Middle frontal gyrus (tissue), 1 donor: ENCODE measurements around the gene C19orf38.
A peak's percentile ranks its signal among the peaks of the same experiment; 100 is the strongest.
"Not testable (repeated sequence)": the region's sequence is repeated elsewhere in the genome, so short reads cannot be mapped to it uniquely, and the experiment has no call there.

ENCODE experiments used
- DNase-seq: peaks from one replicate; pipeline ENCODE4 v3.0.0-alpha.2; 2015; ENCODE audit warnings: low spot score; ENCODE audit errors: extremely low spot score

The C19orf38 gene

GRCh38 chr19:10846500-10847202, 1.6 kb upstream of the C19orf38 start:
- DNase-seq, result no peak

GRCh38 chr19:10850631-10851030, 2.4 kb downstream of the C19orf38 start:
- DNase-seq, result no peak

GRCh38 chr19:10852098-10852800, 4.0 kb downstream of the C19orf38 start:
- DNase-seq, result no peak

- DNase-seq, result no peak
Measured at GRCh38 chr19:10852941-10853340, 4.7 kb downstream of the C19orf38 start.

- no peak for DNase-seq
Measured at GRCh38 chr19:10854350-10855089, 6.3 kb downstream of the C19orf38 start.

- DNase-seq, result no peak
Measured at GRCh38 chr19:10855879-10856522, 7.8 kb downstream of the C19orf38 start.

GRCh38 chr19:10856899-10857298, 8.7 kb downstream of the C19orf38 start:
- DNase-seq, result not testable (repeated sequence)

GRCh38 chr19:10858204-10858828, 10.1 kb downstream of the C19orf38 start:
- no peak for DNase-seq

GRCh38 chr19:10861103-10861651, 13.0 kb downstream of the C19orf38 start:
- no peak for DNase-seq

- no peak for DNase-seq
Measured at GRCh38 chr19:10862561-10863106, 14.4 kb downstream of the C19orf38 start.

GRCh38 chr19:10863107-10863717, 15.0 kb downstream of the C19orf38 start:
- DNase-seq, result no peak

GRCh38 chr19:10864538-10864899, 16.3 kb downstream of the C19orf38 start:
- DNase-seq, result peak; percentile 45

- no peak for DNase-seq
Measured at GRCh38 chr19:10866495-10866894, 18.3 kb downstream of the C19orf38 start.

GRCh38 chr19:10868872-10869547, 20.8 kb downstream of the C19orf38 start:
- DNase-seq, result no peak

- DNase-seq, result not testable (repeated sequence)
Measured at GRCh38 chr19:10869872-10870311, 21.7 kb downstream of the C19orf38 start.

- DNase-seq, result no peak
Measured at GRCh38 chr19:10870501-10870954, 22.3 kb downstream of the C19orf38 start.

- peak; percentile 96 for DNase-seq
Measured at GRCh38 chr19:10870955-10871603, 22.9 kb downstream of the C19orf38 start, which contains the start of gene CARM1. TSS of gene CARM1 (plus strand) at chr19:10871553. CDS start at chr19:10871703, 150 bp downstream.

- no peak for DNase-seq
Measured at GRCh38 chr19:10871711-10872545, 23.7 kb downstream of the C19orf38 start.
